ENCODE results near the gene RPTOR. TPM values are rescaled to one million over a fixed set of nuclear protein-coding genes. Genes with fewer than 3 reads are reported as not detected.

RPTOR gene
- polyA plus RNA-seq, 1 donor: 31.1 TPM

DNA sequence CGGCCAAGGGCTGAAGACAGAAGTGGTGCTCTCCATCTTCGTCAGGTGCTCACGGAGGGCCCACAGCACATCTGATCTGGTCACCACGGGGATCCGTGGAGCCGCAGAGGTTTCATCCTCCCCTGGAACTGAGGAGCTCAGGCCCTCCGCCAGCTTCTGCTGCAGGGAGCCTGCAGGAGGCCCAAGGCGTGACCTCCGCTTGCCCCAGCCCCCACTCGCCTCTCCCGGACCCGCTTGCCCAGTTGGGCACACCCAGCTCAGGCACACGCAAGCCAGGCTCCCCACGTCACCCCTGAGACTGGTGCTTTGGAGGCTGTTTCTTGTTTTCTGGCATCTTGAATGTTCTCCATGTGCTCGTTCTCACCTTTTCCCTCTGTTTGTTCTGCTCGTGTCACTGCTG, 407.7 kb downstream of the RPTOR start:
- DNase-seq: no peak

DNA sequence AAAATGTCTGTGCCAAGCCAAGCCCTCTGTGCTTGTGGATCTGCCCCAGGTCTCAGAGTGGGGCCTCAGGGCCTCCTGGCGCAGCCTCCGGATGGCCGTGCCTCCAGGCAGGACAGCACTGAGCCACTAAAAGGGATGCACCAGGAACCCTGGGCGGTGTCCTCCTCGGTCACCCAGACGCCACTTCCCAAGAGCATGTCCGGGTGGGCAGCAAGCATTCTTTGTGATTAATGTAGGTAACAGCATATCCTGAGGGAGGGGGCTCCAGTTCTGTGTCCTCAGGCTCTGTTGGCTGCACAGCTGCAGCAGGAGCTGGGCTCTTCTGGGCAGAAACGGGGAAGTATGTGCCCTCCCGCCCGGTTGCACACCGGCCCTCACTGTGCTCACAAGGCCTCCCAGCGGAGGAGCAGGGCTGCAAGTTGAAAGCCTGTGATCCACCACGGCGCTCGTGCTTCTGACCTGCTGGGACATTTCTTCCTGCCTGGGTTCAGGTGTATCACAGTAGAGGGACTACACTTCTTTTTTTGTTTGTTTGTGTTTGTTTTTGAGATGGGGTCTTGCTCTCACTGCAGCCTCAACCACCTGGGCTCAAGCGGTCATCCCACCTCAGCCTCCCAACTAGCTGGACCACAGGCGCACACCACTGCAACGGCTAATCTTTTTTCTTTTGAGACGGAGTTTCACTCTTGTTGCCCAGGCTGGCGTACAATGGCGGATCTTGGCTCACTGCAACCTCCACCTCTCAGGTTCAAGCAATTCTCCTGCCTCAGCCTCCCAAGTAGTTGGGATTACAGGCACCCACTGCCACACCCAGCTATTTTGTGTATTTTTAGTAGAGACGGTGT, 409.1 kb downstream of the RPTOR start:
- no peak for DNase-seq

DNA sequence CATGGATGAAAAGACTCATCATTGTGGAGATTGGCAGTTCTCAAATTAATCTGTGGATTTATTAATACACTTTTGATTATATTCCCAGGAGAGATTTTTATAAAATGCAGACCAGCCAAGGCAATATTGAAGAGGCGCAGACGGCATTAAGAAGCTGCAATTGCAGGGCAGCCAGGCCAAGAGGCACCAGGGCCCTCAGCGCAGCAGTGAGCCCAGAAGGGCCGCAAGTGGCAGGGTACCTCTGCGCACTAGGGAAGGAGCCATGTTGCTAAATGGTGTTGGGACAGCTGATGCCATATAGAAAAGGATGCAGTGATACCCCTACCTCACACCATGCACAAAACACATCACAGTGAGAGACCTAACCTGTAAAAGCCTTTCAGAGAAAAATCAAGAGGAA, 410.4 kb downstream of the RPTOR start:
- DNase-seq: no peak

DNA sequence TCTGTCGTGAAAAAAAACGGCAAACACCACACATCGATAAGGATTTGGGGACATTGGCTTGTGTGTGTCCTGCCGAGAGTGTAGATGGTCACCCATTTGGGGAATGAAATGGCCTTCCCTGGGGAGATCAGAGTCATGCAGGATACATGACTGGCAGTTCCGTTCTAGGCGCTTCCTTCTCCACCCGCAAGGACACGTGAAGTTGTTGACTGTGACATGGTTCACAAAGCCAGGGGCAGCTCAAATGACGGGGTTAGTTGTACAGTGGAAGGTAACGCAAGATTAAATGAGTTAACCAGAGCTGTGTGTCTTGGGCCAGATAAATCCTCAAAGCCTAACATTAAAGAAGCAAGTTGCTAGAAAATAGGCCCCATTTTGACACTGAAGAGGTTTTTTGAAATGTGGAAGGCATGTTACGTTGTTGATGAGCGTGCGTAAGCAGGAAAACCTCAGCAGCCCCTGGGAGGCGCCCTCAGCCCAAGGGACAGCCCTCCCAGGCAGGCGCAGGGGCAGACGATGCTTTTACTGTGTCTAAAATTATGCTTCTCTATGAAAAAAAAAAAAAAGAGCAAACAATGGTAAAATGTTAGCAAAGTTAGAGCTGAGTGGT, 411.1 kb downstream of the RPTOR start:
- DNase-seq: no peak

DNA sequence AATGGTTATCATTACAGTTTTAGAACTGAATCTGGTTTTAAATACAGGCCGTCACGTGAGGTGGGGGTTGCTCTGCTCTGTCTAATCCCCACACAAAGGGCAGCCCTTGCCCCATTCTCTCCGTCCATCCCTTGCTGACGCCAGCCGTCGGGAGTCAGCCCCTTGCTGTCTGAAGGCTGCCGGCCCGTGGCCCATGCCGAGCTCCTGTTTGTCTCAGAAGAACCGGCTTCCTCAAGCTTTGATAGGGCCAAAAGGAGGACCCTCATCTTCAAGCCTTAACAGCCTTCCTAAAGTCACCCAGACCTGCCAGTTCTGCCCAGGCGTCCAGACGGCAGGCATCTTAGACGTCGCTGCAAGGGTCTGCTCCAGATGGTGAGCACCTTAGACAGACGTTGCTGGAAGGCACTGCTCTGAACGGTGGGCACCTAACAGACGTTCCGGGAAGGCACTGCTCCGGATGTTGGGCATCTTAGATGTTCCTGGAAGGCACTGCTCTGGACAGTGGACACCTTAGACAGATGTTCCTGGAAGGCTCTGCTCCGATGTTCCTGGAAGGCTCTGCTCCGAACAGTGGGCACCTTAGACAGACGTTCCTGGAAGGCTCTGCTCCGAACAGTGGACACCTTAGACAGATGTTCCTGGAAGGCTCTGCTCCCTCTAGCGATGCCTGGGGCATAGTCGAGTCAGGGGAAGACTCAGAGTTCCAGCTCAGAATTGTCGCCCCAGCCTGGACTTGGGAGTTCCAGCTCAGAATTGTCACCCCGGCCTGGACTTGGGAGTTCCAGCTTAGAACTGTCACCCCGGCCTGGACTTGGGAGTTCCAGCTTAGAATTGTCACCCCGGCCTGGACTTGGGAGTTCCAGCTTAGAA, 411.9 kb downstream of the RPTOR start:
- DNase-seq: no peak

DNA sequence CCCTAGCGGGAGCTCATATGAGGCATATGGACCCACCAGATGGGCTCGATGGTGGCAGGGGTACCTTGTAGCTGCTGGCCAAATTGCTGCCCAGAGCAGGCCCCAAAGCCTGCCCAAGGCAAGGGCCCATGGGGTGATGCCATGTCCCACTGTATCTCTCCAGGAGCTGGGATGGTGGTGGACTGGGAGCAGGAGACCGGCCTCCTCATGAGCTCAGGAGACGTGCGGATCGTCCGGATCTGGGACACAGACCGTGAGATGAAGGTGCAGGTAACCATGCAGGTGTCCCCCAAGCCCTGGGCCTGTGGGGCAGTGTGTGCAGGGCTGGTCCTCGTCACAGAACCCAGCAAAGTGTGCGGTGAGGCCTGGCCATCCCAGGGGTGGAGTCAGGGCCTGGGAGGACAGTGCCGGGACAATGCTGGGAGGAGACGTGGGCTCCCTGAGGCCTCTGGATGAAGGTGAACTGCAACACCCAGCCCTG, 412.9 kb downstream of the RPTOR start:
- no peak for DNase-seq

DNA sequence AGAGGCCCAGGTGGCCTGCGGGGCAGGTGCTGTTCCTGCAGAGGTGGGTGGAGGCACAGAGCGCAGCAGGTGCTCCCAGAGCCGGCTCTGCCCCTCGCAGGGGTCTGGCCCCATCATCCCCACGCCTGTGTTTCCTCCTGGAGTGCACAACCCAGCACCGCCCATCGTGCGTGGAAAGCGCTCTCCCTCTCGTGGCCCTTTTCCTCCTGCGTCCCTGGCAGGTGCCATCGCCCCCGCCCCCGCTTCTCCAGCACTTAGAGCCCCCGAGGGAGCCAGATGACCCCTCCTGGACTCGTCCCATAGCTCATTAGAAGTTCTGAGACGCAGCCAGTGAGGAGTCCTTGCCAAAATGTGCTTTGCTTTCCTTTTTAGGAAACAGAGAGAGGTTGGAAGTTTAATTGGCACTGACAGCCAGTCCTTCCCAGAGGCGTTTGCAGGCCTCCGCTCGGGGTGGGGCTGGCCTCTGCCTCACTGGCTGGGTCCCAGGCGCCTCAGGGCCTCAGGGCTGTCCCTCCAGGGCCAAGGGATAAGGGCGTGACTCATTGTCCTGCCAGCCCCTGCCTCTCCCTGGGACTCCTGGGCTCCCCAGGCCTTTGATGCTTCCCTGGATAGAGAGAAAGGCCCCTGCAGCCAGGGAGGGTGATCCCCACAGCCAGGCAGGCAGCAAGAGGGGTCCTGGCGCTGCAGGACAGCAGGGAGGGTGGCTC, 414.8 kb downstream of the RPTOR start:
- DNase-seq: peak; percentile 81

DNA sequence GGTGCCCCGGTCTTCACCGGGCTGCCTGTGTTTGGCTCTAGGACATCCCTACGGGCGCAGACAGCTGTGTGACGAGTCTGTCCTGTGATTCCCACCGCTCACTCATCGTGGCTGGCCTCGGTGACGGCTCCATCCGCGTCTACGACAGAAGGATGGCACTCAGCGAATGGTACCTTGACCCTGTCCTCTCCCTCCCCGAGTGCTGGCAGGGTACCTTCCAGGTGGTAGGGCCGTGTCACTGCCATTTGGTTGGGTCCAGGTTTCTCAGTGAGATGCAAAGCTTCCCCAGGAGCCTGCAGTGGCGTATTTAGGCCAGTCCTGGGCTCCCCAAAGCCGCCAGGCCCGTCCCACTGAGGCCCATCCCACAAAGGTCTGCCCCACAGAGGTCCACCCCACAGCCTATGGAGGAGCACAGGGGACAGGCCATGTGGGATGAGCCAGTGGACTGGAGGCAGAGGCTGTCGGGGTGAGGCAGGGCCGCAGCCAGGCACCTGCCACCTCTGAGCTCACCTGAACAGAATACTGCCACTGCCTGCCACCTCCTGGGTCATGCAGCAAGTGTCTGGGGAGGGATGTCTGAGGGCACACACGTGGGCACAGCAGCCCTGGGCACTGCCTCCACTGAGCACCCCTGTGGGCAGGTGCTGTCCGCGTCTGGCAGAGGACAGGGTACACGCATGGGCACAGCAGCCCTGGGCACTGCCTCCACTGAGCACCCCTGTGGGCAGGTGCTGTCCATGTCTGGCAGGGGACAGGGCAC, 415.6 kb downstream of the RPTOR start:
- DNase-seq: no peak

DNA sequence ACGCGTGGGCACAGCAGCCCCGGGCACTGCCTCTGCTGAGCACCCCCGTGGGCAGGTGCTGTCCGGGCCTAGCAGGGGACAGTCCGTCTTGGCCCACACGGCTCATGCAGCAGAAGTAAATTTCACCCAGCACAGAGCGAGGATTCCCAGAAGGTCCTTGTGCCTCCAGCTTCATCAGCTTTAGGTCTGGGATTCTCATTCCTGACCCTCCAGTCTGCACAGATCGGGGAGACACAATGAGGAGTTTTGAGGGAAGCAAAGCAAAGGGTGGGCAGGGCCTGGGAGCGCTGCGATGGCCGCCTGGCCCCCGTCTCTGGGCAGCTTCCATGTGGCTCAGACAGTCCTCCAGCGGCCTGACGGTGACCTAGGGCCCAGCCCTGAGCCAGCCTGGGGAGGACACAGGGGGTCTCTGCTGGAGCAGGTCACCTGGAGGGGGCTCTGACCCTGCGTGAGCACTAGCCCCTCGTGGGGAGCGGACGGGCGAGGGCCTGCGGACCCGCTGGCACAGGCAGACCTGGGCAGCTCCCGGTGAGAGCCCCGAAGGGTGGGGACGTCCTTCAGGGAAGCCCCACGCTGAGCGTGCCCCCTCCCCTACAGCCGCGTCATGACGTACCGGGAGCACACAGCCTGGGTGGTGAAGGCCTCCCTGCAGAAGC, 416.3 kb downstream of the RPTOR start:
- no peak for DNase-seq

DNA sequence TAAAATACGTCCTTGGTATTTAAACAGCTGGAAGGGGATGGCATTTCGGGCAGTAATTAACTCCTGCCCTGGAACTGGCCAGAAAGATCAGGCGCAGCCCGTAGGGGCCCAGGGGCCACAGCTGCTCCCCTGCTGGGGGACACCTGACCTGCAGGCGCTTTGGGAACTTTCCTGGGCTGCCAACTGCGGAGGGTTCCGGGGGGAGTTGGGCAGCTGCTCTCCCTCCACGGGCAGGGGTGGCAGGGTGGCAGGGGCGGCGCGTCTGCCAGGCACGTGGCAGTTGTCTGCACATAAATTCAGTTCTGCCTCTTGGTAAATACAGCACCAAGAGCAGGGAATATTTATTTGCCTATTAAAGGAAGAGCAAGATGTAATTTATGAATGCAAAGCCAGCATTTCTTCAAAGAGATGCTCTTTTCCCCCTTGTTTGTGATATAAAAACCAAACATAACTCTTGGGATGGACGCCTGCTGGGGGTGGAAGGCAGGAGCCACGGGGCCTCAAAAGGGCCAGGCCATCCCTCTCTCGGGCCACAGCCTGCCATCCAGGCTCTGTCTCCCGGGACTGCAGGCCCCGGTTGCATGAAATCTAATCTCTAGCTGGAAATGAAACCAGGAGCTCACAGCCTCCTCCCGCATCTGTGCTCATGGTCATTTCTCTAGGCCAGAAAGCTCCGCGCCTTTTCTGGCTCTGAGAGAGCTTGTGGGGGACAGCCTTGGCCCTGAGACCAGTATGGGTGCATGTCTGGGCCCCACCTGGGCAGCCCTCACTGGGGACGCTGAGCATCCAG, 417.1 kb downstream of the RPTOR start:
- DNase-seq: no peak

DNA sequence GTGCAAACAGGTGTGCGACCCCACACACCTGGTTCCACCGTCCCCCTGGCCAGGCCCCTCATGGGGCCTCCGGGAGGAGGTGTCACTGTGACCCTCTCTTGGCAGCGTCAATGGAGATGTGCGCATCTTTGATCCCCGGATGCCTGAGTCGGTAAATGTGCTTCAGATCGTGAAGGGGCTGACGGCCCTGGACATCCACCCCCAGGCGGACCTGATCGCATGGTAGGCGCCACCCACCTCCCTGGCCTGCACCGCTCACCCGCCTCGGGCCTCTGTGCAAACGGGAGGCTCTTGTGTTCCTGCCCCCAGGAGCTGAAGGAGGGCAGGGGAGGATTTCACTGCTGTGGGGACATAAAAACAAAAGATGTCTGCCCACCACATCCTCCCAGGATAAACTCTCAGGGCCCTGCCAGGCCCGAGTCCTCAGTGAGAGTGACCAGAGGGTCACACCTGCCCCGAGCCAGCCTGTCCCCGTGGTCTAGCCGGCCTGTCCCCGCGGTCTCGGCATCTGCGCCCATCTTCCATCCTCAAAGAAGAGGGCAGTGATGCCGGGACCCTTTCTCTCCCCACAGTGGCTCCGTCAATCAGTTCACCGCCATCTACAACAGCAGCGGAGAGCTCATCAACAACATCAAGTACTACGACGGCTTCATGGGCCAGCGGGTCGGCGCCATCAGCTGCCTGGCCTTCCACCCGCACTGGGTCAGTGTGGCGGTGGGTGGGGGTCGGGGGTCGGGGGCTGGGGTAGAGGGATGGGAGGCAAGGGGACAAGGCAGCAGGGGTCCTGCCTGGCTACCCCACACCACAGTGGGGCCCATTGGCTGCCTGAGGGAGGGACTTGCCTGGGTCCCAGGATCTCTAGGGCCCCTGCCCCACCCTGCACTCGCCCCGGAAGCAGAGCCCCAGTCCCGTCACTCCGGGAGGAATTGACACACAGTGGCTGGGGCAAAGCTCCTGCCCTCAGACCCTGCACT, 418.0 kb downstream of the RPTOR start:
- DNase-seq: no peak

DNA sequence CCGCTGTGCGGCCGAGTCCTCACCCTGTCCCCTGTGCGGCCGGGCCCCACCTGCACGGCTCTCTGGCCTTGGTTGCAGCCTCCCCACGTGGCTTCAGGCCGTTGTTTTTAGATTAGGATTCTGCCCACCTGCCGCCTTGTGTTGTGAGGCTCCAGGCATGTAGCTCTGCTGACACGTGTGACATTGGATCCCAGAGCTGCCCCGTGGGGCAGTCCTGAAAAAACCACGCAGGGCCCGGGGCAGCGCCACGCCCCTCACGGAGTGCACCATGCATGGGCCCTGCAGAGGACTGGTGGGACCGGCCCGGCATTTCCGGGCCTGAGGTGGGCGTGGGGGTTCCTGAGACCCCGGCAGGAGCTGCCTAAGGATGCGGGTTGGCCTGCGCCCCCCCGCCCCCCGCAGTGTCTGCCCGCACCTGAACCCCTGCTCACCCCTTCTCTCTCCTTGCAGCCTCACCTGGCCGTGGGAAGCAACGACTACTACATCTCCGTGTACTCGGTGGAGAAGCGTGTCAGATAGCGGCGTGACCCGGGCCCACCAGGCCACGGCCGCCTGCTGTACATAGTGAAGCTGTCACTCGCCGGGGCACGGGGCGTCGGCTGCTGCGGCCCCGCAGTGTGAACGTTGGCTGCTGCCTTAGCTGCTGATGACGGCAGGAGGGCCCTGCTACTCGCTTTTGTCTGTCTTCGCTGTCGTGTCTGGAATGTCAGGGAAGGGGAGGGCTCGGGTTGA, 419.3 kb downstream of the RPTOR start:
- no peak for DNase-seq

DNA sequence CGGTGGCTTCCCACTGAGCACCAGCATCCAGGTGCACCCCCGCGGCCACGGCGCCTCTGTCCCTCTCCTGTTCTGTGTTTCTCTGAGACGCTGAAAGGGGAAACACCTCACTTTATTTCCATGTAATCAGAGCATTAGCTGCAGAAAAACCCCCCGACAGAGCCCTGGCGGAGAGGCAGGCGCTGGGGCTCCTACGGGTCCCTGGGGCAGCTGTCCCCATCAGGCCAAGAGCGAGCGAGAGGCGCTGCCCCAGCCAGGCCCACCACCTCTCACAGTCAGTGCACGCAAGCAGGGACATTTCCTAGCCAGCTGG, 419.9 kb downstream of the RPTOR start:
- no peak for DNase-seq

DNA sequence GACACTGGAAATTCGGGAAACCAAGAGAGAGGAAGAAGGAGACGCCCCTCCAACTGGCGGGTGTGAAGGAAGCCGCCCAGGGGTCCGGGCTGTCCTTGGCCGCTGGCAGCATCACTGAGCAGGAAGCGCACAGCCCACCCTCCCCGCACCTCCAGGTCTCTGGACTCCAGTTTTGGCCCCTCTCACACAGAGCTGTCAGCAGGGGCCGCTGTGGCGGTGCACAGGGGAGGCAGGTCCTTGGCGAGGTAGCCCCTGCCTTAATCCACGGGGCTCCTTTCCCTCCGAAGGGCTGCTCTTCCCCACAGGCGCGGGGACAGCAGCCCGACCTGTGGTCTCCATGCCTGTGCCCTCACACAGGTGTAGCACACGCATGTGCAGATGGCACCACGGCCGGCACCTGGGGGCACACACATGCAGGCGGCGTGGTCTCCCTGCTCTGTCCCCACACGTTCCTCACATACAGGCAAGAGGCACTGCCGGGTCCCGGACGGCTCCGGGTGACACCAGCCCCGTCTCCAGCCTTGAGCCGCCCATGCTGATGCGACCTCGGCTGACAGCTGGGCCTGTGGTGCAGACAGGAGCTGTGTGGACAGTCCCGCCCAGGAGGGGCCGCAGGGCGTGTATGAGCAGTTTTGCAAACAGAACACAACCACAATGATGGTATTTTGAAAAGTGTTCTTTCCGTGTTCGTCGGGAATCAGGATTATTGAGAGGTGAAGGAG, 420.4 kb downstream of the RPTOR start:
- DNase-seq: no peak

DNA sequence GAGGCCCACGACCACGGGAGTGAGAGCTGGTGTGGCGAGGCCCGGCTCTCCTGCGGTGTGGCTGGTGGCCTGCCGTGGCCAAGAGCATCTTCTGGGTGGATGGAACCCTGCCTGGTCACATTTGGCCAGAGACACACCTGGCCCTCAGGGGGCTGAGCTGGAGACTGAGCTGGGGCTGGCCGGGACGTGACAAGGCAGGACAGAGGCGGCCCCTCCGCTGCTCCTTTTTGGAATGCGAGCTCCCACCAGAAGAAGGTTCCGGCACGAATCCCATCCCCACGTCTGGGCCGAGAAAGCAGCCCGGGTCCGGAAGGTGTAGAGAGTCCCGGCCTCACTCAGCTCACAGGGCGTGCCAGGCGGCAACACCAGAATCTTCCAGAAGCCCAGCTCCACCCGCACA, 421.0 kb downstream of the RPTOR start:
- DNase-seq: no peak

DNA sequence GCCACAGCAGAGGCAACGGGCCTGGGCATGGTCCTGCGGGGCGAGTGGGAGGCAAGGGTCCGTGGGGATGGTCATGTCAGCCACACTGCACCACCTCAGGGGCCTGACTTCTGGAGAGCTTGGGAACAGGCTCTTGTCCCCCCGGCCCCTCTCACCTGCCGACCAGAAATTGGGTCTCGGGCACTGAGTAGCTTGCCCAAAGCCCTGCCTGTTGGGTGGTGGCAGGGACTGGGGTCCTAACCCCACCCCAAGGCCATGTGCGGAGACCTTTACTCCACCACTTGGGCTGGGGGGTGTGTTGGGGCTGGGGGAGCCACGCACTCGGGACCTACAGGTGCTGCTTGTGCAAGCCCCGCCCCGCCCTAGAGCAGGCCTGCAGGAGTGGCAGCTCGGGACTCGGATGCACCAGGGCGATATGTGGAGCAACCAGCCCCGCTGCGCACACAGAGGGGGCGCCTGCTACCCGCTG, 422.8 kb downstream of the RPTOR start:
- DNase-seq: no peak

DNA sequence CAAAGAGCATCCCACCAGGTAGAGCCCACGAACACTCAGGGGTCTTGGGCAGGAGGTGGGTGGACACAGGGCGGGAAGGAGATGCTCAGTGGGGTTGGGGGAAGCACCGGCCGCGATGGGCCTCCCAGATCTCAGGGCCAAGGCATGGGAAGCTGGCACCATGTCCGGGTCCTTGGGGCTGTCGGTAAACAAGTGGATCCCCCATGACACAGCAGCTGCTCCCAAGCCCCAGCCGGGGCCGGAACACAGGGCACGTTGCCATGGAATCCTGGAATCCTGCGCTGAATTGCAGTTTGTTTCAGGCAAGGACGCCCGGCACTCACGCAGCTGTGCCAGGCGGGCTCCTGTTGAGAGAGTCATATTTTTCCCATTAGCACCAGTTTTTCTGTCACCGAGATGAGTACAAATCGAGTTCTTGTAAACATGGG, 424.0 kb downstream of the RPTOR start:
- DNase-seq: no peak
